Measurements from ENCODE around the gene SETBP1. TPM values are rescaled to one million over a fixed set of nuclear protein-coding genes. Genes with fewer than 3 reads are reported as not detected.

SETBP1 gene
- polyA plus RNA-seq, 1 experiment: 0.71 TPM

- no peak for DNase-seq (ENCODE audit: low read depth, low spot score)
- H3K4me3 ChIP-seq (ENCODE audit: low read depth, low read length): no peak overlapping the region
- no peaks in the 10 kb centered on the region for H3K27me3 ChIP-seq (ENCODE audit: control insufficient read depth, insufficient read depth, low read length)
- POLR2A ChIA-PET: no interaction called here
- TF ChIP-seq CTCF (IDR thresholded peaks at IDR 0.05; ENCODE audit: low read depth, low read length): no peak
- CTCF ChIA-PET: interaction anchor here (0.7 kb wide), 1 partner anchor 80 kb away, joined by 3 read pairs; no protein-coding TSS in a partner anchor
- H3K27ac ChIP-seq (ENCODE audit: low read depth, low read length): no peak overlapping the region
- H3K9me3 ChIP-seq (ENCODE audit: control insufficient read depth, insufficient read depth, low read length): no peaks in the 10 kb centered on the region
These were observed 343.8 kb downstream of the SETBP1 start for GRCh38 chr18:45024357-45025088.

- Histone ChIP-seq H3K27me3 (ENCODE audit: control insufficient read depth, insufficient read depth, low read length) (no peaks in the 10 kb centered on the region), H3K9me3 (ENCODE audit: control insufficient read depth, insufficient read depth, low read length) (no peaks in the 10 kb centered on the region), H3K27ac (ENCODE audit: low read depth, low read length) (no peak overlapping the region), H3K4me3 (ENCODE audit: low read depth, low read length) (no peak overlapping the region)
- ChIA-PET CTCF (interaction anchor here (0.7 kb wide), 1 partner anchor 79 kb away, joined by 3 read pairs; no protein-coding TSS in a partner anchor), POLR2A (no interaction called here)
- no peak for TF ChIP-seq CTCF (IDR thresholded peaks at IDR 0.05; ENCODE audit: low read depth, low read length)
- DNase-seq (ENCODE audit: low read depth, low spot score): no peak
These were observed 344.4 kb downstream of the SETBP1 start for GRCh38 chr18:45025089-45025450.

- Histone ChIP-seq H3K27ac (ENCODE audit: low read depth, low read length) (no peak overlapping the region), H3K9me3 (ENCODE audit: control insufficient read depth, insufficient read depth, low read length) (no peaks in the 10 kb centered on the region), H3K27me3 (ENCODE audit: control insufficient read depth, insufficient read depth, low read length) (no peaks in the 10 kb centered on the region), H3K4me3 (ENCODE audit: low read depth, low read length) (no peak overlapping the region)
- TF ChIP-seq CTCF (IDR thresholded peaks at IDR 0.05; ENCODE audit: low read depth, low read length): no peak
- ChIA-PET CTCF (interaction anchor here (0.9 kb wide), 1 partner anchor 348 kb away, joined by 3 read pairs; no protein-coding TSS in a partner anchor), POLR2A (no interaction called here)
- DNase-seq (ENCODE audit: low read depth, low spot score): no peak
These were observed 345.5 kb downstream of the SETBP1 start for GRCh38 chr18:45026162-45026561.

GRCh38 chr18:45034179-45034578 is 353.5 kb downstream of the SETBP1 start:
- DNase-seq (ENCODE audit: low read depth, low spot score): no peak
- no peak overlapping the region for H3K27ac ChIP-seq (ENCODE audit: low read depth, low read length)
- POLR2A ChIA-PET: no interaction called here
- CTCF ChIA-PET: no interaction called here
- H3K4me3 ChIP-seq (ENCODE audit: low read depth, low read length): no peak overlapping the region
- no peaks in the 10 kb centered on the region for H3K9me3 ChIP-seq (ENCODE audit: control insufficient read depth, insufficient read depth, low read length)
- TF ChIP-seq CTCF (IDR thresholded peaks at IDR 0.05; ENCODE audit: low read depth, low read length): no peak
- no peaks in the 10 kb centered on the region for H3K27me3 ChIP-seq (ENCODE audit: control insufficient read depth, insufficient read depth, low read length)

GRCh38 chr18:45037618-45038017 is 356.9 kb downstream of the SETBP1 start:
- no peak overlapping the region for H3K27ac ChIP-seq (ENCODE audit: low read depth, low read length)
- DNase-seq (ENCODE audit: low read depth, low spot score): no peak
- no peaks in the 10 kb centered on the region for H3K27me3 ChIP-seq (ENCODE audit: control insufficient read depth, insufficient read depth, low read length)
- POLR2A ChIA-PET: no interaction called here
- no peak overlapping the region for H3K4me3 ChIP-seq (ENCODE audit: low read depth, low read length)
- no peak for TF ChIP-seq CTCF (IDR thresholded peaks at IDR 0.05; ENCODE audit: low read depth, low read length)
- no peaks in the 10 kb centered on the region for H3K9me3 ChIP-seq (ENCODE audit: control insufficient read depth, insufficient read depth, low read length)
- CTCF ChIA-PET: interaction anchor here (1.0 kb wide), 1 partner anchor 21 kb away, joined by 3 read pairs; no protein-coding TSS in a partner anchor

Data from AG04450 (cell line).